Testis (tissue), 2 donors: ENCODE data around the gene SLC26A8.

Experiments used
- CTCF ChIP-seq, 3 experiments: fragments of 450-650 bp in 2 of 3; fragments of 200-600 bp in 1 of 3; sonication (generic) in 1 of 3; IDR thresholded peaks; one replicate each; pipeline ENCODE4 v1.5.1; 2016 to 2019; ENCODE audit warnings: antibody characterized with exemption in 3 of 3, mild to moderate bottlenecking in 2 of 3, moderate library complexity in 1 of 3
- POLR2A ChIP-seq: fragments of 450-650 bp; IDR thresholded peaks from one replicate; pipeline ENCODE4 v1.6.1; 2017; ENCODE audit warnings: antibody characterized with exemption, mild to moderate bottlenecking, moderate library complexity

- no peak for TF ChIP-seq CTCF (IDR thresholded peaks at IDR 0.05)
- TF ChIP-seq POLR2A = no peak
Observed at GRCh38 chr6:36064770-36065396, 40.4 kb upstream of the SLC26A8 start.
